Measurements from ENCODE around the gene RNF182.
"Not testable (repeated sequence)": the region's sequence is repeated elsewhere in the genome, so short reads cannot be mapped to it uniquely, and the experiment has no call there.

Gene RNF182

GRCh38 chr6:14001329-14002012 lies 76.7 kb downstream of the RNF182 start:
- DNase-seq (ENCODE audit: low read depth): no peak

GRCh38 chr6:14002176-14002947 lies 77.6 kb downstream of the RNF182 start:
- DNase-seq (ENCODE audit: low read depth): no peak

DNA sequence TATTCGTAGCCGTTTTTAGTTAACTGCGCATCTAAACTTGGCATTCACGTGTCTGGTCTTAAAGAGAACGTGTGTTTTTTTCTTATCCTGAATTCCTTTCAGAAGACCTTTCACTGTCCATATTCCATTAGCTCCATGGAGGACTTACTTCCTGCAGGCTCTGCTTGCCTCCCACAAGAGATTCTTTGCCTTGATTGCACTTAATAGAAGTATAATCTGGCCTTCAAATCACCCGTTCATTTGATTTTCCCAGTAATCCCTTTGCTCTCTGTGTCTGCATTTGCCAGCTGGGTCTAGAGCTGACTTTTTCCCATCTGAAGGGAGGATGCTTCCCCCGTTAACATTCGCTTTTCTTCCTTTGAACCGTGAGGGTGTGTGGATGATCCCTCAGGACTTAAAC lies 79.5 kb downstream of the RNF182 start:
- DNase-seq (ENCODE audit: low read depth): no peak

DNA sequence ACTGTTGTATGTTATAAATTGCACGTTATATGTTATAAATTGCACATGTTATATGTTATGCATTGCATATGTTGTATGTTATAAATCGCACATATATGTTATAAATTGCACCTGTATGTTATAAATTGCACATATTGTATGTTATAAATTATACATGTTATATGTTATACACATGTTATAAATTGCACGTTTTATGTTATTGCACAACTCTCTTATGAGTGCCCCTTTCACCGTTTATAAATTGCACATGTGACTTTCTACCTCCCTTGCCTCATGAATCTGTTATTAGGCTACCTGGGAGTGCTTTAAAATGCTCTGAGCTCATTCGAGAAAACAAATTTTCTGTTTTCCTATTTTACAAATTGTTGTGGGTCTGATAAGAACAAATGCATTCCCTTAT lies 84.1 kb downstream of the RNF182 start:
- DNase-seq (ENCODE audit: low read depth): no peak

- no peak for DNase-seq (ENCODE audit: low read depth)
These were observed 84.7 kb downstream of the RNF182 start for GRCh38 chr6:14009431-14009830.

DNA sequence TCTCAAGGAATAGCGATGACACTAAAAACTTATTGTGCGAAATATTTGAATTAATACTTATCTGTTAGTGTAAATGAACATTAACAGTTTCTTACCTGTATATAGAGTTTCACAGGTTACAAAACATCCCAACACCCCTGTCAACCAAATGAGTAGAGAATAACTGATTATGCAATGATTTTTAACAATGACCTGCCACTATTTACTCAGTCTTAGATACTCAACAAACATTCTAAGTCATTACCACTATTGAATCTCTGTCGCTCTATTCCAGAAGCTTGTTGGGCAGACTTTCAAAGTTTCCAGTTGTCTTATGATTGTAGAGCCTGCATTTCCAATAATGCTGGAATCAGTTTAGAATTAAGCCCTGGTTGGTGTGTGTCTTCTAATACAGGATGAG lies 85.5 kb downstream of the RNF182 start:
- DNase-seq (ENCODE audit: low read depth): no peak

GRCh38 chr6:14012313-14013030 lies 87.7 kb downstream of the RNF182 start:
- no peak for DNase-seq (ENCODE audit: low read depth)

DNA sequence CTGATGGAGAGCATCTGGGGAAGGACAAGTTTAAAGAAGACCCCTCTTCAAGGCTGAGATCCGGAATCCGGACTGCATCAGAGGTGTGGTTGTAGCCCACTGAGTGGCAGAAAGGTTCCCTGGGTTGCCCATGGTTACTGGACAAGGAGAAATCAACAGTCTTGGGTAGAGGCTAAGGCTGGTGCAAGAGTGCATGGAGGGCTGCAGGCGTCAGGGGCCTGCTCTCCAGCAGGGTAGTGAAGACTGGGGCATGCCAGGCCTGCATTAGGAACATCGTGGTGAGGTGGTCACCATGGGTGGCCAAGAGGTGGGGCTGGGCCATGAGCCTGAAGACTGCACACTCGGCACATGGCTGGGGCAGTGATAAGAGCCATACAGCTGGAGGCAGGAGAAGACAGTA lies 91.2 kb downstream of the RNF182 start:
- DNase-seq (ENCODE audit: low read depth): no peak

- DNase-seq (ENCODE audit: low read depth): no peak
These were observed 91.7 kb downstream of the RNF182 start for GRCh38 chr6:14016432-14016831.

GRCh38 chr6:14016935-14017625 lies 92.3 kb downstream of the RNF182 start:
- DNase-seq (ENCODE audit: low read depth): no peak

- no peak for DNase-seq (ENCODE audit: low read depth)
These were observed 93.1 kb downstream of the RNF182 start for GRCh38 chr6:14017626-14018475.

DNA sequence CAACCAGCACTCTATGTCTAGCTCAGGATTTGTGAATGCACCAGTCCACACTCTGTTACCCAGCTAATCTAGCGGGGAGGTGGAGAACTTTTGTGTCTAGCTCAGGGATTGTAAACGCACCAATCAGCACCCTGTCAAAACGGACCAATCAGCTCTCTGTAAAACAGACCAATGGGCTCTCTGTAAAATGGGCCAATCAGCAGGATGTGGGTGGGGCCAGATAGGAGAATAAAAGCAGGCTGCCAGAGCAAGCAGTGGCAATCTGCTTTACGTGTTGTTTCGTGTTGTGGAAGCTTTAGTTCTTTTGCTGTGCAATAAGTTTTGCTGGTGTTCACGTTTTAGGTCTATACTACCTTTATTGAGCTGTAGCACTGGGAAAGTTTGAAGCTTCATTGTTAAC lies 93.8 kb downstream of the RNF182 start:
- not testable (repeated sequence) for DNase-seq (ENCODE audit: low read depth)

- no peak for DNase-seq (ENCODE audit: low read depth)
These were observed 95.8 kb downstream of the RNF182 start for GRCh38 chr6:14020551-14020950.

GRCh38 chr6:14021449-14021848 lies 96.7 kb downstream of the RNF182 start:
- DNase-seq (ENCODE audit: low read depth): no peak

- no peak for DNase-seq (ENCODE audit: low read depth)
These were observed 97.9 kb downstream of the RNF182 start for GRCh38 chr6:14022673-14023072.

GRCh38 chr6:14023855-14024254 lies 99.1 kb downstream of the RNF182 start:
- no peak for DNase-seq (ENCODE audit: low read depth)

GRCh38 chr6:14025160-14025559 lies 100.4 kb downstream of the RNF182 start:
- DNase-seq (ENCODE audit: low read depth): no peak

- DNase-seq (ENCODE audit: low read depth): no peak
These were observed 102.2 kb downstream of the RNF182 start for GRCh38 chr6:14026831-14027539.

GRCh38 chr6:14028631-14029030 lies 103.9 kb downstream of the RNF182 start:
- DNase-seq (ENCODE audit: low read depth): no peak

DNA sequence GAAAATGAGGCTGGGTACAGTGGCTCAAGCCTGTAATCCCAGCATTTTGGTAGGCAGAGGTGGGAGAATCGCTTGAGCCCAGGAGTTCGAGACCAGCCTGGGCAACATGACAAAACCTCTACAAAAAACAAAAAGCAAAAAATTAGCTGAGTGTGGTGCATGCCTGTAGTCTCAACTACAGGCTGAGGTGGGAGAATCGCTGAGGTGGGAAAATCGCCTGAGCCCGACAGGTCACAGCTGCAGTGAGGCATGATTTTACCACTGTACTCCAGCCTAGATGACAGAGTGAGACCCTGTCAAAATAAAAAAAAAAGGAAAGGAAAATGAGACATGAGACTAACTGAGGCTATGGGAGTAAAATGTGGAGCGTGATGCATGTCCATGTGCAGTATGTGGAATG lies 104.9 kb downstream of the RNF182 start:
- no peak for DNase-seq (ENCODE audit: low read depth)

Data from stimulated activated CD8-positive, alpha-beta memory T cell treated with anti-CD3 and anti-CD28 coated beads, Interleukin-15, amount 100 ng/mL, for 24 hours (primary cell).